OCI-M2 (cell line): ENCODE results near the gene GPHN.
"Not testable (repeated sequence)": the region's sequence is repeated elsewhere in the genome, so short reads cannot be mapped to it uniquely, and the experiment has no call there.

Experiments
- DNase-seq: peaks from one replicate; lab custom pipeline; 2025; ENCODE audit not compliant: unreplicated experiment; lab: John Stamatoyannopoulos, UW

The GPHN gene

DNA sequence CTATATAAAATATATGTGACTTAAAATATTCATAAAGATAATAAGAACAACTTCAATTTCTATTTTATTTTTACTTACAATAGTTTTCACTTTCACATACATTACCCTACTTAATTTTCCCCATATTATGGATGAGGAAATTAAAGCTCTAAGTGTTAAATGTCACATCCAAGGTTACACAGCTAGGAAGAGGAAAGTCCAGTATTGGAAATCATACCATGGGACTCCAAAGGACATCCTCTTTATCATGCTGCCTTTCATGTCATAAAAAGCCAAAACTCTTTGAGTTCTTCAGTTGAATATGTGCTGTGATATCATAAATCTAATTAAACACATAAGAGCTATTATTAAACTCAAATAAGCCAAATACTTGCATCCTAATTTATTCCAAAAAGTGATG lies 508.9 kb downstream of the GPHN start:
- no peak for DNase-seq

- no peak for DNase-seq
Observed at GRCh38 chr14:67018720-67019119, 510.8 kb downstream of the GPHN start.

DNA sequence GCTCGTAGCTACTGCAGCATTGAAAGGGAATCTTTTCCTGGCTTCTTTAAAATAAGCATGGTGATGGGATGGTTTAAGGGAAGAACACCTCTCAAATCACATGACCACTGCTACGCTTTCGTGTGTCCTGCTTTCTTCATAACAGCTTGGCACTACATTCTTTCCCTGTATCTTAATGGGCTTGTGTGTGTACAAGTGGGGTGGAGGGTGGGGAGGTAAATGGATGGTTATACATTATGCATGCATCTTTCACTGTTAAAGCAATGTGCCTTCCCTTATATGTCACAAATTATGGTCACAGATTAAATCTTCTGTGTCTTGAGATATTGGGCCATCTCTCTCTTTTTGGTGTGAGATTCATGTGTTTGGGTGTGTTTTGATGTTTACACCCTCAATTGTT lies 511.8 kb downstream of the GPHN start:
- DNase-seq, result no peak

DNA sequence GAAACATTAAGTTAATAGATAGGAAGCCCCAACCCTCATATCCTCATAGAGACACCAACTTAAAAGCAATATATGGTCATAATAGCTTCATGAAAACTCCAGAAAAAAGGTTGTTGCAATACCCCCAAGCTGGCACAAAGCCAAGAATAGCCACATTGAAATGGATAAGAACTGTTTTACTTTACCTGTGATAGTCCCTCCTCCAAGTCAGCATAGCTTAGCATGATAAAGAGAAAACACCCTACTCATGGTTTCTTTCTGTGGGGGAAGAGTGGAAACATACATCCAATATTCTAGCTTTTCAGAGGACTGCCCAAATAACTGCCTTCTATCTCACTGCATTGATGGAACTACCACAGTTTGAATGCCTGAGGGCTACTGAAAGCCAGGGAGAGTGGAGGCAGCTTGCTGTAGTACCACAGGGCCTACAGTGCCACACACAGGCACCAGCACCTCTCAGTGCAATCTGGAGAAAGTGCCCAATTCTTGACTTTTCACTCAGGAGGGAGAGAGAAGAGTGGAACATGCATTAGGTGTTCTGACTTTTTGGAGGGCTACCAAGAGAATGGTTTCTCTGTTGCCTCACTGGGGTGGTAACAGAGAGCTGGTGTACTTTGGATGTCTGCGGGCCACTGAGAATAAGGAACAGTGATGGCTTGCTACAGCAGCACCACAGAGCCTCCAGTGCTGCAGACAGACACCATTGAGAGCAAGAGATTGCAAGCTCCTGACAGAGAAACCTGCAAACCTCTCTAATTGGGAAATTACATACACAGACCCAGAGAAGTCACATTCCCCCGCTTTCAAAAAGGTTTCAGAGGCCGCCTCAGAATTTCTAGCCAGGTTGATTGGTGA lies 524.2 kb downstream of the GPHN start:
- DNase-seq, result no peak

- DNase-seq, result no peak
Observed at GRCh38 chr14:67045440-67045839, 537.5 kb downstream of the GPHN start.

DNA sequence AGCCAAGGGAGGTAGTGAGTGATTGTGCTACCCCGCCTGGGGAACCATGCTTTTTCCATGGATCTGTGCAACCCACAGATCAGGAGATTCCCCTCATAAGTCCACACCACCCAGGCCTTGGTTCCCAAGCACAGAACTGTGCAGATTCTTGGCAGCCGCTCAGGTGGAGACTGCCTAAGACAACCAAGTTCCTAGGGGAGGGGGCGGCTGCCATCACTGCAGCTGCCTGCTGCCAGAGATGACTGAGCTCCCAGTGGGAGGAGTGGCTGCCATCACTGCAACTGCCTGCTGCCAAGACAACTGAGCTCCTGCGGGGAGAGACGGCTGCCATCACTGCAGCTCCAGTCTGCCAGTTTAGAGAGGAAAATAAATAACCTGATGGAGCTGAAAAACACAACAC lies 542.9 kb downstream of the GPHN start:
- no peak for DNase-seq

DNA sequence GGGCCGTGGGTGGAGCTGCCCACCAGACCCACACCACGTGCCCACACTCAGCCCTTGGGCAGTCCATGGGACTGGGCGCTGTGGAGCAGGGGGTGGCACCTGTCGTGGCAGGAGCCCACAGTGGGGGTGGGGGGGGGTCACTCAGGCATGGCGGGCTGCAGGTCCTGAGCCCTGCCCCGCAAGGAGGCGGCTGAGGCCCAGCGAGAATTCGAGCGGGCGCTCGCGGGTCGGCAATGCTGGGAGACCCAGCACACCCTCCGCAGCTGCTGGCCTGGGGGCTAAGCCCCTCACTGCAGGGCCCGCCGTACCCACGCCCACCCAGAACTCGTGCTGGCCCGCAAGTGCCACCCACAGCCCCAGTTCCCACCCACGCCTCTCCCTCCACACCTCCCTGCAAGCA lies 548.7 kb downstream of the GPHN start:
- DNase-seq, result no peak

GRCh38 chr14:67059596-67059995 lies 551.6 kb downstream of the GPHN start:
- DNase-seq, result no peak

- no peak for DNase-seq
Observed at GRCh38 chr14:67060546-67060945, 552.6 kb downstream of the GPHN start.

DNA sequence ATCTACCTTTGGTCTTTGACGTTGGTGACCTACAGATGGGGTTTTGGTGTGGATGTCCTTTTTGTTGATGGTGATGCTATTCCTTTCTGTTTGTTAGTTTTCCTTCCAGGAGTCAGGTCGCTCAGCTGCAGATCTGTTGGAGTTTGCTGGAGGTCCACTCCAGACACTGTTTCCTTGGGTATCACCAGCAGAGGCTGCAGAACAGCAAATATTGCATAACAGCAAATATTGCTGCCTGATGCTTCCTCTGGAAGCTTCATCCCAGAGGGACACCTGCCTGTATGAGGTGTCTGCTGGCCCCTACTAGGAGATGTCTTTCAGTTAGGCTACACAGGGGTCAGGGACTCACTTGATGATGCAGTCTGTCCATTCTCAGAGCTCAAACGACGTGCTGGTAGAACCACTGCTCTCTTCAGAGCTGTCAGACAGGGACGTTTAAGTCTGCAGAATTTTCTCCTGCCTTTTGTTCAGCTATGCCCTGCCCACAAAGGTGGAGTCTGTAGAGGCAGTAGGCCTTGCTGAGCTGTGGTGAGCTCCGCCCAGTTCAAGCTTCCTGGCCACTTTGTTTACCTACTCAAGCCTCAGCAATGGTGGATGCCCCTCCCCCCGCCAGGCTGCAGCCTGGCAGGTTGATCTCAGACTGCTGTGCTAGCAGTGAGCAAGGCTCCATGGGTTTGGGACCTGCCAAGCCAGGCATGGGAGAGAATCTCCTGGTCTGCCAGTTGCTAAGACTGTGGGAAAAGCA lies 559.3 kb downstream of the GPHN start:
- not testable (repeated sequence) for DNase-seq

- no peak for DNase-seq
Observed at GRCh38 chr14:67068251-67068650, 560.3 kb downstream of the GPHN start.

GRCh38 chr14:67071506-67071905 lies 563.6 kb downstream of the GPHN start:
- DNase-seq, result no peak

DNA sequence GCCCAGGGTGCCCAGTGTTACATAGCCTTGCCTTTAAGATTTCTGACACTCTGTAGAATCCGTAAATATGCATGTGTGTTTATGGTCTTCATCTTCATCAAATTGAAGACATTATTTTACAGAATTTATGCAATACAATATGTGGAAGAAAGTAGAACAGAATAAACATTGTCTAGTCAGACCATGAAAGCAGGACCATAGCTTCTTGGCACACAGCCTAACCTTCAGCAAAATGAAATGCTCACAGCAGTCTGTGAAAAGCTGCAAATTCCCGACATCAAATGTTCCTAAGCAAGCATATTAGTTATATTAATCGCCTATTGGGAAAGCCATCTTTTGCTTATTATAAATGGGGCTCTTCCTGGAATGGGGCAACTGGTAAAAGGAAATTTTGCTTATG lies 570.0 kb downstream of the GPHN start:
- no peak for DNase-seq

GRCh38 chr14:67079846-67080245 lies 571.9 kb downstream of the GPHN start:
- no peak for DNase-seq

DNA sequence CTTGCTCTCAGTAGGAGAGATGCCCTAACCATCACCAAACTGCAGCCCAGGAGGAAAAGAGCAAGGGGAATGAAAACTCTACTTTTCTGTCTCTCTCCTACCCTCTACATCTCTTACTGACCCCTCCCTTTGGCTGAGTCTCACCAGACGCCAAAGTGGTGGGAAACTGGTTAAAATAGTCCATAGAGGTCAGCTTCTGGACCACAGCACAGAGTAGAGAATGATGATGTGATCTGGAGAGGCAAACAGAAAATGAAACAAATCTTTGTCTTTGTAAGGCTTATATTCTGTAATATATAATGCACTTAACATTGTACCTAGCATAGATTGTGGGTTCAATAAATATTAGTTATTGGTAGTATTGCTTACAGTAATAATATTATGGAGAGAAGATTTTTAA lies 600.3 kb downstream of the GPHN start:
- no peak for DNase-seq

DNA sequence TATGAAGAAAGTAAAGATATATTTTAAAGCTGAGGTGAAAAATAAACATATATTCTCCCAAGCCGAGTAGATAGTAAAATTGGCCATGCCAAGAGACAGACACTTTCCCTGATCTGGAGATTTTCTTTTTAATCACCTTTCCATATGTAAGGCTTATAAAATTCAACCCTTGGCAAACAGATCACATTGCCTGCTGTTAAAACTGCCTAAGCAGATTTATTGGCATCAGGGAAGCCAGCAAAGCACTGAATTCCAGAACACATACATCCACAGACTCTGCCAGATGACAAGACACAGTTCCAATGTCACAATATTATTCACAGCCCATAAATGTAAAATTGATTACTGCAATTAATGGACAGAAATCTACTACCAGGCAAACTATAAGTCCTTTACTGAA lies 603.1 kb downstream of the GPHN start:
- no peak for DNase-seq

- no peak for DNase-seq
Observed at GRCh38 chr14:67112344-67112743, 604.4 kb downstream of the GPHN start.

GRCh38 chr14:67127174-67127573 lies 619.2 kb downstream of the GPHN start:
- no peak for DNase-seq

GRCh38 chr14:67129768-67130167 lies 621.8 kb downstream of the GPHN start:
- no peak for DNase-seq

DNA sequence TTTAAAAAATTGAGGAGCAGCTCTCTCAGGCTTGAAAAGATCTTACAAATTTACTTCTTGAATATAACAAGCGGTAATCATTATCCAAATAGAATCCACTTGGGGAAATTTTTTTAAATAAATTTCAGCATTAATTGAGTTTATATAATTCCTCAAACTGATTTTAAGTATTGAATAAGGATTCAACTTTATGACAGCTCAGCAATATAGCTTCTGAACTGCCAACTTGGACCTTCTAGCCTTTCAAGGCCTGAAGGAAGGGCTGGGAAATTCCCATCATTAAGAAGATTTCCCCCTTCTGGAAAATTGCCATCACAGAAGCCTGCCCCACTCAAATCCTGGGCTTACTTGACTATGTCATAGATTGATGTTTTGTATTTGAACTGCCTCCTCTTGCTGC lies 623.7 kb downstream of the GPHN start:
- DNase-seq, result no peak

- DNase-seq, result no peak
Observed at GRCh38 chr14:67133144-67133543, 625.2 kb downstream of the GPHN start.
